Adrenal gland (tissue), 12 donors: ENCODE data around the gene PLA2R1. TPM values are rescaled to one million over a fixed set of nuclear protein-coding genes. Genes with fewer than 3 reads are reported as not detected.
"Not testable (repeated sequence)": the region's sequence is repeated elsewhere in the genome, so short reads cannot be mapped to it uniquely, and the experiment has no call there.

ENCODE experiments used
- DNase-seq, 7 donors: peaks; one replicate each; pipeline ENCODE4 v3.0.0-alpha.2; 2019 to 2020
- H3K27ac ChIP-seq, 5 donors: fragments of 200-600 bp; sonication (generic) in 4 of 5; 1 replicate in 3 of 5; 2 replicates in 2 of 5; pipeline versions ENCODE4 v1.5.1 to v1.8.0; 2016 to 2020; ENCODE audit warnings: mild to moderate bottlenecking in 1 of 5
- H3K27me3 ChIP-seq: fragments of 200-600 bp; 2 replicates; pipeline ENCODE4 v1.8.0; 2021
- H3K36me3 ChIP-seq, 2 donors: fragments of 200-600 bp; replicated peaks in 1 of 2; 1 replicate in 1 of 2; 2 replicates in 1 of 2; pipeline versions ENCODE4 v1.5.1 to v1.8.0; 2018 to 2022
- H3K4me1 ChIP-seq, 2 donors: fragments of 200-600 bp; replicated peaks in 1 of 2; 1 replicate in 1 of 2; 2 replicates in 1 of 2; pipeline versions ENCODE4 v1.5.1 to v1.8.0; 2018 to 2021
- H3K4me3 ChIP-seq, 4 donors: fragments of 200-600 bp; sonication (generic) in 3 of 4; one replicate each; pipeline ENCODE4 v1.5.1; 2016 to 2018
- H3K9me3 ChIP-seq, 3 donors: fragments of 200-600 bp; sonication (generic) in 1 of 3; replicated peaks in 1 of 3; 1 replicate in 2 of 3; 2 replicates in 1 of 3; pipeline versions ENCODE4 v1.5.1 to v1.8.0; 2016 to 2021
- CTCF ChIP-seq, 6 experiments: fragments of 450-650 bp in 4 of 6; fragments of 200-600 bp in 2 of 6; sonication (generic) in 1 of 6; IDR thresholded peaks; 1 replicate in 5 of 6; 2 replicates in 1 of 6; pipeline versions ENCODE4 v1.5.1 to v1.8.0; 2016 to 2021; ENCODE audit warnings: antibody characterized with exemption in 6 of 6, mild to moderate bottlenecking in 2 of 6, moderate library complexity in 1 of 6
- POLR2A ChIP-seq, 2 donors: fragments of 450-650 bp; IDR thresholded peaks; one replicate each; pipeline ENCODE4 v1.6.1; 2017; ENCODE audit warnings: antibody characterized with exemption in 2 of 2, mild to moderate bottlenecking in 2 of 2, moderate library complexity in 1 of 2
- WGBS, 4 donors: extraction: QIAGEN DNeasy Blood & Tissue Kit in 2 of 4; methylation state at CpG; one replicate each; pipeline versions ENCODE4 v1.1.5 to v1.1.7; 2013 to 2017; 5-methylcytosine and 5-hydroxymethylcytosine counted together
- intact Hi-C, 2 donors: fragments of 100-400 bp; cut with DNase I; formaldehyde crosslinking; loops; one replicate each; pipeline versions ENCODE4 v1.14.1 to v1.15.0; 2022 to 2023
- polyA plus RNA-seq, 3 donors: library from polyadenylated mRNA; stranded (reverse); fragments of 200-250 nt in 2 of 3; fragments of 350-450 nt in 1 of 3; fragmentation: Illumina TruSeq in 1 of 3; extraction: RNeasy Lipid Tissue Mini Kit (QIAGEN cat#74804) in 1 of 3; gene quantifications; one replicate each; pipeline ENCODE4 v1.2.3, GENCODE V29; 2013 to 2014
- total RNA-seq, 9 donors: library from RNA; depleted of rRNA in 4 of 9; stranded (reverse); fragments of >200 nt in 4 of 9; fragments of 120-200 nt in 1 of 9; fragmentation: NEBNext Ultra II Directional in 1 of 9; extraction: Animal tissue kit (Norgen Biotek cat#: 25700) in 1 of 9; gene quantifications; one replicate each; pipeline versions ENCODE4 v1.1.0 to v1.2.4, GENCODE V29; 2013 to 2023
- donor health status: healthy with polysubstance abuse.
- donor health status: Bipolar disorder and iron deficiency.
- donor health status: DM: yes; HTN: yes; CAD: no.
- donor health status: DM: no; HTN: no; CAD: no.
- donor health status: DM: no; HTN: no; CAD: no.
- donor health status: DM: yes; HTN: yes; CAD: no.

PLA2R1 gene
- total and polyA plus RNA-seq, 12 donors: 2.9 to 11.6 (median 7.1) TPM

GRCh38 chr2:160039166-160039903 is 23.1 kb downstream of the PLA2R1 start:
- WGBS, 4 donors: 65 to 73% (median 69%) methylated on average over 6 of the region's 6 CpGs
- TF ChIP-seq CTCF (IDR thresholded peaks at IDR 0.05) (no peak), POLR2A (IDR thresholded peaks at IDR 0.05) (no peak)
- no peaks in the 10 kb centered on the region for H3K9me3 ChIP-seq
- intact Hi-C loops: no loop called here
- no peak overlapping the region for H3K4me3 ChIP-seq
- H3K36me3 ChIP-seq: no peaks in the 10 kb centered on the region
- DNase-seq: peak in 4 of 7 donors; percentile 13 to 35 (median 28)
- H3K27me3 ChIP-seq: no peaks in the 10 kb centered on the region
- no peaks in the 10 kb centered on the region for H3K4me1 ChIP-seq
- no peak overlapping the region for H3K27ac ChIP-seq

- H3K27ac ChIP-seq, H3K4me3 ChIP-seq, H3K9me3 ChIP-seq, H3K27me3 ChIP-seq, H3K36me3 ChIP-seq, DNase-seq, H3K4me1 ChIP-seq, intact Hi-C loops: not testable (repeated sequence)
- 94 to 99% (median 95%) methylated on average over 5 to 8 of the region's 8 CpGs for WGBS, 4 donors
Observed at GRCh38 chr2:160038662-160039061, 23.8 kb downstream of the PLA2R1 start.

GRCh38 chr2:160036736-160037135 is 25.7 kb downstream of the PLA2R1 start:
- H3K4me1 ChIP-seq: no peaks in the 10 kb centered on the region
- no peaks in the 10 kb centered on the region for H3K27me3 ChIP-seq
- H3K4me3 ChIP-seq: no peak overlapping the region
- WGBS, 4 donors: 65 to 86% (median 74%) methylated on average over 3 of the region's 3 CpGs
- no peak for TF ChIP-seq CTCF (IDR thresholded peaks at IDR 0.05)
- TF ChIP-seq POLR2A (IDR thresholded peaks at IDR 0.05): no peak
- no peaks in the 10 kb centered on the region for H3K36me3 ChIP-seq
- no peaks in the 10 kb centered on the region for H3K9me3 ChIP-seq
- intact Hi-C loops: no loop called here
- DNase-seq: no peak
- no peak overlapping the region for H3K27ac ChIP-seq

- DNase-seq: no peak
- no peak overlapping the region for H3K4me3 ChIP-seq
- TF ChIP-seq CTCF (IDR thresholded peaks at IDR 0.05) (no peak), POLR2A (IDR thresholded peaks at IDR 0.05) (no peak)
- intact Hi-C loops: no loop called here
- no peaks in the 10 kb centered on the region for H3K4me1 ChIP-seq
- WGBS, 4 donors: 77 to 94% (median 86%) methylated on average over 1 of the region's 1 CpG
- H3K27me3 ChIP-seq: no peaks in the 10 kb centered on the region
- H3K27ac ChIP-seq: no peak overlapping the region
- no peaks in the 10 kb centered on the region for H3K9me3 ChIP-seq
- no peaks in the 10 kb centered on the region for H3K36me3 ChIP-seq
Observed at GRCh38 chr2:160035125-160035524, 27.3 kb downstream of the PLA2R1 start.

- WGBS, 4 donors: 87 to 98% (median 96%) methylated on average over 6 of the region's 6 CpGs
- no peak for DNase-seq
- Histone ChIP-seq H3K4me3 (no peak overlapping the region), H3K27me3 (no peaks in the 10 kb centered on the region), H3K36me3 (no peaks in the 10 kb centered on the region), H3K4me1 (no peaks in the 10 kb centered on the region), H3K9me3 (no peaks in the 10 kb centered on the region), H3K27ac (no peak overlapping the region)
- intact Hi-C loops: no loop called here
- TF ChIP-seq CTCF (IDR thresholded peaks at IDR 0.05): no peak
Observed at GRCh38 chr2:160034396-160034795, 28.0 kb downstream of the PLA2R1 start.
